Naive thymus-derived CD4-positive, alpha-beta T cell (primary cell): ENCODE data around the gene MTFR1L. TPM values are rescaled to one million over a fixed set of nuclear protein-coding genes. Genes with fewer than 3 reads are reported as not detected.
"Not testable (repeated sequence)": the region's sequence is repeated elsewhere in the genome, so short reads cannot be mapped to it uniquely, and the experiment has no call there.

Experiments used
- ATAC-seq: fragments of 150-1000 bp; cut with Tn5 transposase; 2 replicates; pipeline ENCODE4 v1.10.0; 2021; ENCODE audit warnings: mild to moderate bottlenecking, moderate library complexity
- CTCF ChIA-PET: fragments of 350-600 bp; sonication (Branson Sonifier 250); formaldehyde crosslinking; loops from one replicate; lab custom pipeline; 2021; ENCODE audit warnings: antibody characterized with exemption; lab: Charles Lee
- POLR2A ChIA-PET: fragments of 350-600 bp; sonication (Branson Sonifier 250); formaldehyde crosslinking; loops from one replicate; lab custom pipeline; 2021; ENCODE audit warnings: antibody characterized with exemption, inconsistent platforms; lab: Charles Lee
- DNase-seq, 9 donors: peaks; one replicate each; pipeline versions ENCODE4 v3.0.0 to v3.0.0-alpha.2; 2020 to 2022; ENCODE audit warnings: mixed read lengths in 1 of 9
- H3K27ac ChIP-seq: one replicate; pipeline ENCODE4 v1.7.0; 2013; ENCODE audit warnings: mild to moderate bottlenecking, low read depth, low read length, moderate library complexity
- H3K27me3 ChIP-seq, 2 donors: one replicate each; pipeline ENCODE4 v1.7.0; 2013; ENCODE audit warnings: low read length in 2 of 2, mild to moderate bottlenecking in 2 of 2, moderate library complexity in 2 of 2; ENCODE audit not compliant: control insufficient read depth in 2 of 2, insufficient read depth in 2 of 2
- H3K36me3 ChIP-seq, 3 experiments: 1 replicate in 2 of 3; 2 replicates in 1 of 3; pipeline ENCODE4 v1.7.0; 2013; ENCODE audit warnings: low read length in 3 of 3, mild to moderate bottlenecking in 3 of 3, moderate library complexity in 1 of 3; ENCODE audit not compliant: insufficient read depth in 3 of 3, control insufficient read depth in 2 of 3
- H3K4me1 ChIP-seq, 2 donors: one replicate each; pipeline ENCODE4 v1.7.0; 2013; ENCODE audit warnings: low read length in 2 of 2, mild to moderate bottlenecking in 2 of 2, moderate library complexity in 1 of 2; ENCODE audit not compliant: control insufficient read depth in 2 of 2, insufficient read depth in 2 of 2
- H3K4me3 ChIP-seq: 2 replicates; pipeline ENCODE4 v1.7.0; 2013; ENCODE audit warnings: mild to moderate bottlenecking, low read length
- H3K9me3 ChIP-seq, 3 experiments: 1 replicate in 2 of 3; 2 replicates in 1 of 3; pipeline ENCODE4 v1.7.0; 2013; ENCODE audit warnings: low read length in 3 of 3; ENCODE audit not compliant: control insufficient read depth in 2 of 3
- H3K27ac Mint-ChIP-seq, 9 donors: one replicate each; pipeline ENCODE4 v1.8.0; 2020 to 2022; ENCODE audit warnings: mixed read lengths in 9 of 9, mild to moderate bottlenecking in 8 of 9, moderate library complexity in 5 of 9, inconsistent platforms in 2 of 9
- H3K27me3 Mint-ChIP-seq, 5 donors: one replicate each; pipeline ENCODE4 v1.8.0; 2021 to 2022; ENCODE audit warnings: mixed read lengths in 5 of 5, mild to moderate bottlenecking in 1 of 5
- H3K36me3 Mint-ChIP-seq, 5 donors: one replicate each; pipeline ENCODE4 v1.8.0; 2020 to 2022; ENCODE audit warnings: mixed read lengths in 5 of 5, mild to moderate bottlenecking in 3 of 5, inconsistent platforms in 1 of 5
- H3K4me1 Mint-ChIP-seq, 7 donors: one replicate each; pipeline ENCODE4 v1.8.0; 2020 to 2022; ENCODE audit warnings: mixed read lengths in 7 of 7, mild to moderate bottlenecking in 3 of 7, inconsistent platforms in 1 of 7
- H3K4me3 Mint-ChIP-seq, 10 donors: one replicate each; pipeline ENCODE4 v1.8.0; 2020 to 2022; ENCODE audit warnings: mild to moderate bottlenecking in 10 of 10, mixed read lengths in 10 of 10, moderate library complexity in 6 of 10, inconsistent platforms in 2 of 10
- H3K9me3 Mint-ChIP-seq, 11 donors: one replicate each; pipeline ENCODE4 v1.8.0; 2020 to 2022; ENCODE audit warnings: mixed read lengths in 11 of 11, mild to moderate bottlenecking in 4 of 11, inconsistent platforms in 1 of 11, moderate library complexity in 1 of 11
- intact Hi-C, 2 donors: fragments of 100-400 bp; cut with micrococcal nuclease; formaldehyde crosslinking; loops; one replicate each; pipeline ENCODE4 v1.15.1; 2023
- polyA plus RNA-seq, 2 donors: library from polyadenylated mRNA; unstranded; fragments of 300-500 nt; fragmentation: Illumina TruSeq; gene quantifications; one replicate each; pipeline ENCODE4 v1.2.3, GENCODE V29; 2021
- total RNA-seq, 6 experiments: library from RNA in 5 of 6; stranded (reverse) in 5 of 6; gene quantifications; 1 replicate in 5 of 6; 2 replicates in 1 of 6; pipeline ENCODE4 v1.2.3 and lab custom pipeline; 2021 to 2026

The MTFR1L gene
- total and polyA plus RNA-seq, 7 experiments from 2014 or later, result 39.6 to 60.2 (median 42.4) TPM

GRCh38 chr1:25832336-25833037, 12.7 kb downstream of the MTFR1L start:
- Histone ChIP-seq H3K27me3 (no peaks in the 10 kb centered on the region), H3K36me3 (peaks cover 8 to 58% (median 9%) of the 10 kb centered on the region in 3 experiments), H3K4me1 (peaks cover 0 to 14% of the 10 kb centered on the region in 2 donors), H3K4me3 (no peak overlapping the region), H3K27ac (peak overlapping the region; percentile 38), H3K9me3 (no peaks in the 10 kb centered on the region)
- POLR2A ChIA-PET, result interaction anchor here (1.4 to 5.4 kb wide), 2 partner anchors 12 to 14 kb away, joined by 4 to 32 read pairs; partner anchors contain the start of gene MTFR1L
- peaks cover 9 to 53% (median 29%) of the 10 kb centered on the region in 5 donors for H3K36me3 Mint-ChIP-seq
- no peaks in the 10 kb centered on the region for H3K27me3 Mint-ChIP-seq
- DNase-seq (no peak), ATAC-seq (no peak)
- H3K9me3 Mint-ChIP-seq, result no peaks in the 10 kb centered on the region
- H3K27ac Mint-ChIP-seq, result peak overlapping the region in 7 of 9 donors; percentile 42 to 80 (median 74)
- H3K4me3 Mint-ChIP-seq, result peak overlapping the region in 2 of 10 donors; percentile 7 to 47
- CTCF ChIA-PET, result interaction anchor here (1.6 kb wide), 1 partner anchor 13 kb away, joined by 3 read pairs; no protein-coding TSS in a partner anchor
- H3K4me1 Mint-ChIP-seq, result peaks cover 0 to 29% (median 21%) of the 10 kb centered on the region in 7 donors
- intact Hi-C loops, result loop anchor here in 1 of 2 donors (1.0 kb wide), 1 partner anchor 12 kb away; no protein-coding TSS in a partner anchor

GRCh38 chr1:25833158-25833557, 13.4 kb downstream of the MTFR1L start:
- peaks cover 8 to 51% (median 9%) of the 10 kb centered on the region in 3 experiments for H3K36me3 ChIP-seq
- Mint-ChIP-seq H3K27ac (peak overlapping the region in 3 of 9 donors; percentile 45 to 83 (median 58)), H3K9me3 (no peaks in the 10 kb centered on the region), H3K4me3 (no peak overlapping the region), H3K27me3 (no peaks in the 10 kb centered on the region), H3K4me1 (peaks cover 0 to 29% (median 21%) of the 10 kb centered on the region in 7 donors), H3K36me3 (peaks cover 9 to 48% (median 24%) of the 10 kb centered on the region in 5 donors)
- ChIA-PET CTCF (no interaction called here), POLR2A (interaction anchor here (1.4 to 5.4 kb wide), 2 partner anchors 13 kb away, joined by 4 to 32 read pairs; partner anchors contain the start of gene MTFR1L)
- peaks cover 0 to 14% of the 10 kb centered on the region in 2 donors for H3K4me1 ChIP-seq
- H3K9me3 ChIP-seq, result no peaks in the 10 kb centered on the region
- ATAC-seq (no peak), DNase-seq (no peak)
- H3K4me3 ChIP-seq, result no peak overlapping the region
- H3K27me3 ChIP-seq, result no peaks in the 10 kb centered on the region
- no peak overlapping the region for H3K27ac ChIP-seq
- intact Hi-C loops, result no loop called here

GRCh38 chr1:25834894-25835293, 15.1 kb downstream of the MTFR1L start:
- ATAC-seq (no peak), DNase-seq (no peak)
- POLR2A ChIA-PET, result no interaction called here
- Mint-ChIP-seq H3K9me3 (peaks cover 0 to 11% (median 1%) of the 10 kb centered on the region in 11 donors), H3K4me3 (no peak overlapping the region), H3K27me3 (no peaks in the 10 kb centered on the region), H3K27ac (peak overlapping the region in 1 of 9 donors; percentile 4), H3K4me1 (peaks cover 0 to 29% (median 21%) of the 10 kb centered on the region in 7 donors), H3K36me3 (peaks cover 9 to 35% (median 11%) of the 10 kb centered on the region in 5 donors)
- H3K36me3 ChIP-seq, result peaks cover 0 to 34% (median 8%) of the 10 kb centered on the region in 3 experiments
- intact Hi-C loops, result loop anchor here in 1 of 2 donors (5.0 kb wide), 1 partner anchor 162 kb away; the partner anchor contains the start of gene PAFAH2
- no peaks in the 10 kb centered on the region for H3K27me3 ChIP-seq
- no peak overlapping the region for H3K27ac ChIP-seq
- no peaks in the 10 kb centered on the region for H3K9me3 ChIP-seq
- CTCF ChIA-PET, result no interaction called here
- no peak overlapping the region for H3K4me3 ChIP-seq
- H3K4me1 ChIP-seq, result peaks cover 0 to 14% of the 10 kb centered on the region in 2 donors

GRCh38 chr1:25836695-25837094, 16.9 kb downstream of the MTFR1L start:
- H3K36me3 ChIP-seq, result peaks cover 0 to 16% (median 8%) of the 10 kb centered on the region in 3 experiments
- Mint-ChIP-seq H3K4me1 (peaks cover 0 to 20% (median 11%) of the 10 kb centered on the region in 7 donors), H3K36me3 (peaks cover 4 to 22% (median 9%) of the 10 kb centered on the region in 5 donors), H3K27ac (no peak overlapping the region), H3K4me3 (no peak overlapping the region), H3K27me3 (no peaks in the 10 kb centered on the region), H3K9me3 (peaks cover 0 to 19% (median 4%) of the 10 kb centered on the region in 11 donors)
- ATAC-seq, result no peak
- no peaks in the 10 kb centered on the region for H3K9me3 ChIP-seq
- no peak for DNase-seq
- no peak overlapping the region for H3K27ac ChIP-seq
- ChIA-PET POLR2A (interaction anchor here (0.7 kb wide), 1 partner anchor 9 kb away, joined by 3 read pairs; no protein-coding TSS in a partner anchor), CTCF (no interaction called here)
- no peak overlapping the region for H3K4me3 ChIP-seq
- peaks cover 0 to 10% of the 10 kb centered on the region in 2 donors for H3K4me1 ChIP-seq
- no peaks in the 10 kb centered on the region for H3K27me3 ChIP-seq
- intact Hi-C loops, result loop anchor here in 1 of 2 donors (2.0 to 5.0 kb wide), 2 partner anchors 58 to 161 kb away; partner anchors contain the start of gene PAFAH2

- no peaks in the 10 kb centered on the region for H3K27me3 Mint-ChIP-seq
- no peak overlapping the region for H3K4me3 Mint-ChIP-seq
- ATAC-seq (no peak), DNase-seq (no peak)
- H3K9me3 ChIP-seq, result no peaks in the 10 kb centered on the region
- peaks cover 0 to 3% of the 10 kb centered on the region in 2 donors for H3K4me1 ChIP-seq
- intact Hi-C loops, result loop anchor here in 1 of 2 donors (2.0 to 5.0 kb wide), 2 partner anchors 57 to 160 kb away; partner anchors contain the start of gene PAFAH2
- peaks cover 0 to 9% (median 6%) of the 10 kb centered on the region in 3 experiments for H3K36me3 ChIP-seq
- ChIA-PET POLR2A (interaction anchor here (0.7 kb wide), 1 partner anchor 8 kb away, joined by 3 read pairs; no protein-coding TSS in a partner anchor), CTCF (no interaction called here)
- no peak overlapping the region for H3K27ac ChIP-seq
- H3K4me3 ChIP-seq, result no peak overlapping the region
- H3K27ac Mint-ChIP-seq, result no peak overlapping the region
- peaks cover 0 to 13% (median 4%) of the 10 kb centered on the region in 7 donors for H3K4me1 Mint-ChIP-seq
- peaks cover 0 to 19% (median 4%) of the 10 kb centered on the region in 11 donors for H3K9me3 Mint-ChIP-seq
- no peaks in the 10 kb centered on the region for H3K27me3 ChIP-seq
- H3K36me3 Mint-ChIP-seq, result peaks cover 4 to 19% (median 9%) of the 10 kb centered on the region in 5 donors
Observed at GRCh38 chr1:25837262-25837875, 17.6 kb downstream of the MTFR1L start.

GRCh38 chr1:25839808-25840207, 20.1 kb downstream of the MTFR1L start:
- POLR2A ChIA-PET, H3K36me3 ChIP-seq, H3K9me3 ChIP-seq, H3K27me3 ChIP-seq, H3K27me3 Mint-ChIP-seq, H3K4me1 Mint-ChIP-seq, DNase-seq, CTCF ChIA-PET, H3K27ac Mint-ChIP-seq, H3K4me3 ChIP-seq, H3K4me3 Mint-ChIP-seq, ATAC-seq, H3K27ac ChIP-seq, H3K4me1 ChIP-seq: not testable (repeated sequence)
- Mint-ChIP-seq H3K9me3 (peaks cover 0 to 19% (median 4%) of the 10 kb centered on the region in 11 donors), H3K36me3 (peaks cover under 1 to 15% (median 7%) of the 10 kb centered on the region in 5 donors)
- intact Hi-C loops, result loop anchor here in 1 of 2 donors (5.0 kb wide), 1 partner anchor 157 kb away; the partner anchor contains the start of gene PAFAH2
